Transverse colon (tissue), 4 donors: ENCODE results near the gene ASCL5. TPM values are rescaled to one million over a fixed set of nuclear protein-coding genes. Genes with fewer than 3 reads are reported as not detected.

Source experiments
- DNase-seq: peaks from one replicate; pipeline ENCODE4 v3.0.0-alpha.2; 2019
- H3K27ac ChIP-seq, 4 donors: fragments of 200-600 bp; sonication (generic); 2 replicates each; pipeline ENCODE4 v1.5.1; 2016 to 2018; ENCODE audit warnings: inconsistent platforms in 4 of 4
- H3K27me3 ChIP-seq: fragments of 200-600 bp; sonication (generic); 2 replicates; pipeline ENCODE4 v1.5.1; 2017; ENCODE audit warnings: inconsistent platforms
- H3K36me3 ChIP-seq, 4 donors: fragments of 200-600 bp; sonication (generic); 2 replicates each; pipeline ENCODE4 v1.5.1; 2017 to 2019; ENCODE audit warnings: inconsistent platforms in 4 of 4
- H3K4me1 ChIP-seq, 4 donors: fragments of 200-600 bp; sonication (generic); 2 replicates each; pipeline ENCODE4 v1.5.1; 2017 to 2020; ENCODE audit warnings: inconsistent platforms in 4 of 4
- H3K4me3 ChIP-seq, 4 donors: fragments of 200-600 bp; sonication (generic); 1 replicate in 1 of 4; 2 replicates in 3 of 4; pipeline versions ENCODE4 v1.5.1 to v1.6.1; 2017 to 2019; ENCODE audit warnings: inconsistent platforms in 4 of 4
- H3K9me3 ChIP-seq, 2 donors: fragments of 200-600 bp; sonication (generic); 2 replicates each; pipeline ENCODE4 v1.5.1; 2017 to 2019; ENCODE audit warnings: inconsistent platforms in 2 of 2
- EP300 ChIP-seq: sonication (generic); formaldehyde crosslinking; IDR thresholded peaks from one replicate; pipeline ENCODE4 v1.6.1; 2017; ENCODE audit warnings: antibody characterized with exemption, low read depth
- POLR2A ChIP-seq: fragments of 450-650 bp; IDR thresholded peaks from one replicate; pipeline ENCODE4 v1.6.1; 2016; ENCODE audit warnings: antibody characterized with exemption, mild to moderate bottlenecking, moderate library complexity
- POLR2AphosphoS5 ChIP-seq, 3 donors: sonication (generic); formaldehyde crosslinking; IDR thresholded peaks; one replicate each; pipeline ENCODE4 v1.6.1; 2016; ENCODE audit warnings: antibody characterized with exemption in 3 of 3
- WGBS, 2 donors: methylation state at CpG; one replicate each; pipeline ENCODE4 v1.1.5; 2018; ENCODE audit warnings: low coverage in 1 of 2; 5-methylcytosine and 5-hydroxymethylcytosine counted together
- in situ Hi-C, 4 donors: fragments of 200-750 bp; cut with MboI; loops; one replicate each; pipeline versions ENCODE4 v1.15.0 to v1.15.1; 2017; ENCODE audit warnings: low sequenced_read_pairs in 3 of 4, low pct_ligation_motif_present in 1 of 4, low pct_unique_long_range_greater_than_20kb in 1 of 4
- intact Hi-C: fragments of 100-400 bp; cut with DNase I; formaldehyde crosslinking; loops from one replicate; pipeline ENCODE4 v1.15.1; 2023; ENCODE audit warnings: low total_unique reads
- total RNA-seq, 4 donors: library from RNA; depleted of rRNA; stranded (reverse); fragments of >200 nt; gene quantifications; one replicate each; pipeline ENCODE4 v1.1.0, GENCODE V29; 2016
- TF ChIP-seq, protein P1 (sequence below), 5 experiments: fragments of 200-600 bp in 3 of 5; fragments of 450-650 bp in 2 of 5; sonication (generic) in 3 of 5; IDR thresholded peaks; 1 replicate in 2 of 5; 2 replicates in 3 of 5; pipeline ENCODE4 v1.5.1; 2016 to 2017; ENCODE audit warnings: antibody characterized with exemption in 5 of 5, inconsistent platforms in 3 of 5, mild to moderate bottlenecking in 2 of 5, moderate library complexity in 1 of 5

ASCL5 gene
- total RNA-seq, 4 donors from 2014 or later, result not detected

DNA sequence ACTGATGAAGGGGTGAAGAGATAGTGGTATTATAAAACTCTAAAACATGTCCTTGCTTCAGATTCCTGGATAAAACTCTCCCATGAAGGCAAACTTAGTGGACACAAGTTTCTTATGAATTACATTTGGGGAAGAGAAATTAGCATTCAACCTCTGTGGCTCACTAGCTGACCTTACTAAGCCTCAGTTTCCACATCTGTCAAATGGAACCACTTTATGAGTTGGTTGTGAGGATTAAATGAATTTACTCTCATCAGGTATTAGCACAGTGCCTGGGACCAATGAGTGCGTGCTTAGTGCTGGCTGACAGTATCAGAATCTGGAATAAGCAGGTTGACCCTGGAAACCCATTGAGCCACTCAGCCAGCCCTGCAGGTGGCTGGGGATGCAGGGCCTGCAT is 17.3 kb downstream of the ASCL5 start:
- Histone ChIP-seq H3K9me3 (no peaks in the 10 kb centered on the region), H3K4me3 (no peak overlapping the region), H3K4me1 (peaks cover 0 to 6% (median 4%) of the 10 kb centered on the region in 4 donors), H3K36me3 (no peaks in the 10 kb centered on the region), H3K27ac (no peak overlapping the region), H3K27me3 (no peaks in the 10 kb centered on the region)
- WGBS, 2 donors, result 100% methylated on average over 1 of the region's 1 CpG; no CpG with 5 or more reads in 1 of the 2 donors
- TF ChIP-seq POLR2A (no peak), POLR2AphosphoS5 (IDR thresholded peaks at IDR 0.05) (no peak), EP300 (no peak)
- TF ChIP-seq, protein P1, sequence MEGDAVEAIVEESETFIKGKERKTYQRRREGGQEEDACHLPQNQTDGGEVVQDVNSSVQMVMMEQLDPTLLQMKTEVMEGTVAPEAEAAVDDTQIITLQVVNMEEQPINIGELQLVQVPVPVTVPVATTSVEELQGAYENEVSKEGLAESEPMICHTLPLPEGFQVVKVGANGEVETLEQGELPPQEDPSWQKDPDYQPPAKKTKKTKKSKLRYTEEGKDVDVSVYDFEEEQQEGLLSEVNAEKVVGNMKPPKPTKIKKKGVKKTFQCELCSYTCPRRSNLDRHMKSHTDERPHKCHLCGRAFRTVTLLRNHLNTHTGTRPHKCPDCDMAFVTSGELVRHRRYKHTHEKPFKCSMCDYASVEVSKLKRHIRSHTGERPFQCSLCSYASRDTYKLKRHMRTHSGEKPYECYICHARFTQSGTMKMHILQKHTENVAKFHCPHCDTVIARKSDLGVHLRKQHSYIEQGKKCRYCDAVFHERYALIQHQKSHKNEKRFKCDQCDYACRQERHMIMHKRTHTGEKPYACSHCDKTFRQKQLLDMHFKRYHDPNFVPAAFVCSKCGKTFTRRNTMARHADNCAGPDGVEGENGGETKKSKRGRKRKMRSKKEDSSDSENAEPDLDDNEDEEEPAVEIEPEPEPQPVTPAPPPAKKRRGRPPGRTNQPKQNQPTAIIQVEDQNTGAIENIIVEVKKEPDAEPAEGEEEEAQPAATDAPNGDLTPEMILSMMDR (IDR thresholded peaks at IDR 0.05), result no peak
- intact Hi-C loops, result loop anchor here (5.0 kb wide), 1 partner anchor 137 kb away; no protein-coding TSS in a partner anchor
- in situ Hi-C loops, result loop anchor here in 2 of 4 donors (10.0 to 25.0 kb wide), 2 partner anchors 122 to 135 kb away; no protein-coding TSS in a partner anchor
- DNase-seq, result no peak

- no peaks in the 10 kb centered on the region for H3K36me3 ChIP-seq
- H3K4me3 ChIP-seq, result no peak overlapping the region
- DNase-seq, result no peak
- H3K27ac ChIP-seq, result no peak overlapping the region
- H3K9me3 ChIP-seq, result no peaks in the 10 kb centered on the region
- H3K27me3 ChIP-seq, result no peaks in the 10 kb centered on the region
- 73% methylated on average over 1 of the region's 1 CpG; no CpG with 5 or more reads in 1 of the 2 donors for WGBS, 2 donors
- intact Hi-C loops (no loop called here), in situ Hi-C loops (loop anchor here in 1 of 4 donors (25.0 kb wide), 1 partner anchor 121 kb away; no protein-coding TSS in a partner anchor)
- no peak for TF ChIP-seq EP300
- no peak for TF ChIP-seq POLR2A
- TF ChIP-seq, protein P1 (IDR thresholded peaks at IDR 0.05), result no peak
- no peak for TF ChIP-seq POLR2AphosphoS5 (IDR thresholded peaks at IDR 0.05)
- H3K4me1 ChIP-seq, result peaks cover 0 to under 1% (median 0%) of the 10 kb centered on the region in 4 donors
Measured at GRCh38 chr1:201108614-201109013, 18.4 kb downstream of the ASCL5 start.

GRCh38 chr1:201105688-201106087 is 21.3 kb downstream of the ASCL5 start:
- no peak overlapping the region for H3K4me3 ChIP-seq
- H3K36me3 ChIP-seq, result no peaks in the 10 kb centered on the region
- no peak overlapping the region for H3K27ac ChIP-seq
- no peaks in the 10 kb centered on the region for H3K9me3 ChIP-seq
- in situ Hi-C loops (loop anchor here in 1 of 4 donors (25.0 kb wide), 1 partner anchor 118 kb away; no protein-coding TSS in a partner anchor), intact Hi-C loops (no loop called here)
- TF ChIP-seq POLR2AphosphoS5 (IDR thresholded peaks at IDR 0.05), result no peak
- TF ChIP-seq, protein P1 (IDR thresholded peaks at IDR 0.05), result no peak
- no peak for TF ChIP-seq EP300
- no peak for TF ChIP-seq POLR2A
- 68% methylated on average over 5 of the region's 5 CpGs; no CpG with 5 or more reads in 1 of the 2 donors for WGBS, 2 donors
- DNase-seq, result no peak
- no peaks in the 10 kb centered on the region for H3K27me3 ChIP-seq
- no peaks in the 10 kb centered on the region for H3K4me1 ChIP-seq

DNA sequence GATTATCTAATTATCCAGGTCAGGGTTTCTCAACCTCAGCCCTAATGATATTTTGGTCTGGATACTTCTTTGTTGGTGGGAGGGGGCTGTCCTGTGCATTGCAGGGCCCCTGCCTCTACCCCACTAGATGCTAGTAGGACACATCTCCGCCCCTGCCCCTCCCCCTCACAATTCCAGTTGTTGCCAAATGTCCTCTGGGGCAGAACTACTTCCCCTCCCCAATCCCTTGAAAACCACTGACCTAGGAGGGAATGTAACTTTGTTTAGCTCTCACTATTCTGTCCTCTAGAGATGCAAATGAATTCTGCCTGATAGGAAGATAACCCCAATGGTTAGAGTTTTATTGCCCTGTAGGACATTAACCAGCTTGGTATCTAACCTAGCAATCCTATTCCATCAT is 22.8 kb downstream of the ASCL5 start:
- no peaks in the 10 kb centered on the region for H3K9me3 ChIP-seq
- WGBS, 2 donors, result 61% methylated on average over 1 of the region's 1 CpG; no CpG with 5 or more reads in 1 of the 2 donors
- no peaks in the 10 kb centered on the region for H3K4me1 ChIP-seq
- no peaks in the 10 kb centered on the region for H3K27me3 ChIP-seq
- intact Hi-C loops, result no loop called here
- H3K36me3 ChIP-seq, result no peaks in the 10 kb centered on the region
- no peak overlapping the region for H3K4me3 ChIP-seq
- in situ Hi-C loops, result loop anchor here in 1 of 4 donors (25.0 kb wide), 1 partner anchor 117 kb away; no protein-coding TSS in a partner anchor
- TF ChIP-seq POLR2AphosphoS5 (IDR thresholded peaks at IDR 0.05) (no peak), POLR2A (no peak)
- H3K27ac ChIP-seq, result no peak overlapping the region
- no peak for DNase-seq
